Neutrophil (primary cell): Measurements from ENCODE around the gene PMEPA1.
"Not testable (repeated sequence)": the region's sequence is repeated elsewhere in the genome, so short reads cannot be mapped to it uniquely, and the experiment has no call there.

Experiments
- H3K27ac ChIP-seq: fragments of 200-600 bp; sonication (generic); 2 replicates; pipeline ENCODE4 v1.5.1; 2016; ENCODE audit warnings: mild to moderate bottlenecking, moderate library complexity
- H3K27me3 ChIP-seq: fragments of 200-600 bp; sonication (generic); 2 replicates; pipeline ENCODE4 v1.6.0; 2016; ENCODE audit warnings: mild to moderate bottlenecking
- H3K36me3 ChIP-seq: fragments of 200-600 bp; sonication (generic); 2 replicates; pipeline ENCODE4 v1.5.1; 2017
- H3K4me1 ChIP-seq, 2 experiments: fragments of 200-600 bp in 1 of 2; sonication (generic) in 1 of 2; 1 replicate in 1 of 2; 2 replicates in 1 of 2; pipeline versions ENCODE4 v1.5.1 to v1.6.1; 2013 to 2016; ENCODE audit warnings: low read depth in 1 of 2, low read length in 1 of 2, mild to moderate bottlenecking in 1 of 2, moderate library complexity in 1 of 2; ENCODE audit not compliant: control insufficient read depth in 1 of 2, insufficient read depth in 1 of 2
- H3K4me3 ChIP-seq, 2 experiments: fragments of 200-600 bp in 1 of 2; sonication (generic) in 1 of 2; 1 replicate in 1 of 2; 2 replicates in 1 of 2; pipeline ENCODE4 v1.5.1; 2013 to 2016; ENCODE audit warnings: low read depth in 1 of 2, low read length in 1 of 2, mild to moderate bottlenecking in 1 of 2, moderate library complexity in 1 of 2
- H3K9me3 ChIP-seq: fragments of 200-600 bp; sonication (generic); 2 replicates; pipeline ENCODE4 v1.5.1; 2016
- TF ChIP-seq, protein P1 (sequence below): fragments of 200-600 bp; sonication (generic); IDR thresholded peaks from 2 replicates; pipeline ENCODE4 v1.5.1; 2016; ENCODE audit warnings: antibody characterized with exemption

PMEPA1 gene

GRCh38 chr20:57638895-57639236 is 70.9 kb downstream of the PMEPA1 start:
- no peaks in the 10 kb centered on the region for H3K36me3 ChIP-seq
- no peak overlapping the region for H3K4me3 ChIP-seq
- H3K4me1 ChIP-seq, result no peaks in the 10 kb centered on the region
- no peaks in the 10 kb centered on the region for H3K9me3 ChIP-seq
- peaks cover 12% of the 10 kb centered on the region for H3K27me3 ChIP-seq
- TF ChIP-seq, protein P1, sequence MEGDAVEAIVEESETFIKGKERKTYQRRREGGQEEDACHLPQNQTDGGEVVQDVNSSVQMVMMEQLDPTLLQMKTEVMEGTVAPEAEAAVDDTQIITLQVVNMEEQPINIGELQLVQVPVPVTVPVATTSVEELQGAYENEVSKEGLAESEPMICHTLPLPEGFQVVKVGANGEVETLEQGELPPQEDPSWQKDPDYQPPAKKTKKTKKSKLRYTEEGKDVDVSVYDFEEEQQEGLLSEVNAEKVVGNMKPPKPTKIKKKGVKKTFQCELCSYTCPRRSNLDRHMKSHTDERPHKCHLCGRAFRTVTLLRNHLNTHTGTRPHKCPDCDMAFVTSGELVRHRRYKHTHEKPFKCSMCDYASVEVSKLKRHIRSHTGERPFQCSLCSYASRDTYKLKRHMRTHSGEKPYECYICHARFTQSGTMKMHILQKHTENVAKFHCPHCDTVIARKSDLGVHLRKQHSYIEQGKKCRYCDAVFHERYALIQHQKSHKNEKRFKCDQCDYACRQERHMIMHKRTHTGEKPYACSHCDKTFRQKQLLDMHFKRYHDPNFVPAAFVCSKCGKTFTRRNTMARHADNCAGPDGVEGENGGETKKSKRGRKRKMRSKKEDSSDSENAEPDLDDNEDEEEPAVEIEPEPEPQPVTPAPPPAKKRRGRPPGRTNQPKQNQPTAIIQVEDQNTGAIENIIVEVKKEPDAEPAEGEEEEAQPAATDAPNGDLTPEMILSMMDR, result no peak
- H3K27ac ChIP-seq, result no peak overlapping the region

DNA sequence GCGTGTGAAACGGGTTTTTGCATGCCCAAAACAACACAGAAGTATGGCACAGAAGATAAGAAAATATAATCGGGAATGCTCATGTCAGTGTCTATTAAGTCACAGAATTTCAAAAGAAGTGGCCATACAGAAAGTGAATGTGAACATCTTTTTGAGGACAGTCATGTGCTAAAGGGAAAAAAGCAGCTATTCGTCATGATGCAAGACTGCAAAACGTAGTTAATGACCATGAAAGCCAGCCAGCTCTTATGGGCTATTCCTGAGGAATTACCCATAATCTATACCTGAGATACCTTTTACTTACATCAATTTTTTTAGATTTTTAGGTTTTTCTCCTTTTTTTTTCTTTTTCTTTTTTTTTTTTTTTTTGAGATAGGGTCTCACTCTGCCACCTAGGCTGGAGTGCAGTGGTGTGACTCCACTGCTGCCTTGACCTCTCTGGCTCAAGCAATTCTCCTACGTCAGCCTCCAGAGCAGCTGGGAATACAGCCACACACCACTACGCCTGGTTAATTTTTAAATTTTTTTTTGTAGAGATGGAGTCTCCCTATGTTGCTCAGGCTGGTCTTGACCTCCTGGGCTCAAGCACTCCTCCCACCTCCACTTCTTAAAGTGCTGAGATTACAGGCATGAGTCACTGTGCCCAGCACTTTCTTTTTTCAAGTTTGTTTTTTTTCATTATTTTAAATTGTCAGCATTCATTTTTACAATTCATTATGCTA is 71.5 kb downstream of the PMEPA1 start:
- Histone ChIP-seq H3K27ac (no peak overlapping the region), H3K27me3 (peaks cover 12% of the 10 kb centered on the region), H3K36me3 (no peaks in the 10 kb centered on the region), H3K4me1 (no peaks in the 10 kb centered on the region), H3K4me3 (no peak overlapping the region), H3K9me3 (no peaks in the 10 kb centered on the region)
- TF ChIP-seq, protein P1, result no peak

DNA sequence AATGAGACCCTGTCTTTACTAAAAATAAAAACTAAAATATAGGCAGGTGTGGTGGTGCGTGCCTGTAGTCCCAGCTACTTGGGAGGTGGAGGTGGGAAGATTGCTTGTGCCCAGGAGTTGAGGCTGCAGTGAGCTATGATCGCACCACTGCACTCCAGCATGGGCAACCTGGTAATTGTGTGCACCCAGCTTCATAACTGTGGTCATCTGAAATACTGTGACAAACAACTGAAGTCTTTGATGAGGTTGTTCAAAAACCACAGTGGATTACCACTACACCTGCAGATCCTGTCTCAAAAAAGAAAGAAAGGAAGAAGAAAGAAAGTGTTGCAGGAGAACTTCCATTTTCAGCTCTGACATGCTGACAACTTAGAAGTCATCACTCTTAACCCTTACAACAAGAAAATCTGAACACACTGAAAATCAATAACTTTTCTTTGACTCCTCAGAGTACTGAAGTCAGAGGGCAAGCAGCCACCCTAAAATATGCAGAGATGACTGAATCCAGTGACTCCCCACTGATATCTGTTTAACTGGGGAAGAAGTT is 75.8 kb downstream of the PMEPA1 start:
- Histone ChIP-seq H3K27ac (no peak overlapping the region), H3K36me3 (no peaks in the 10 kb centered on the region), H3K9me3 (no peaks in the 10 kb centered on the region), H3K4me3 (no peak overlapping the region), H3K4me1 (peaks cover 14 to 16% of the 10 kb centered on the region in 2 experiments), H3K27me3 (peaks cover 26% of the 10 kb centered on the region)
- TF ChIP-seq, protein P1, result no peak

DNA sequence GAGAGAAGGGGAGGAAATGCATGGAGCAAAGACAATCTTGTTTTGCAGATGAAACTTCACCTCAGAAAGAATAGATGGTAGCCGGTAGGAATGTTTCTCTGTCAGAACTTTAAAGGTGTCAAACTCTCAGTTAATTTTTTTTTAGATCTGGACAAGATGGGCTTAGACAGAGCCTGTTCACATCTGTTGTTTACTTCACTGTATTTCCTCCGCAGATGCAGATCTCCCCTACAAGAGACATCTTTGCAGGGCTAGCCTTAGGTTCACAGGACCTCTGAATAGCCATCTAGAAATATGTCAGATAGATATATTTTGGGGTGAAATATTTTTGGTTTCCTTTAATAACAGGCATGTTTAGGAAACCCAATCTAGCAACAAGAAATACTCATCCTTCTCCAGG is 77.5 kb downstream of the PMEPA1 start:
- TF ChIP-seq, protein P1, result no peak
- Histone ChIP-seq H3K9me3 (no peaks in the 10 kb centered on the region), H3K4me3 (no peak overlapping the region), H3K27me3 (peaks cover 26% of the 10 kb centered on the region), H3K27ac (no peak overlapping the region), H3K4me1 (peaks cover 31 to 33% of the 10 kb centered on the region in 2 experiments), H3K36me3 (no peaks in the 10 kb centered on the region)

DNA sequence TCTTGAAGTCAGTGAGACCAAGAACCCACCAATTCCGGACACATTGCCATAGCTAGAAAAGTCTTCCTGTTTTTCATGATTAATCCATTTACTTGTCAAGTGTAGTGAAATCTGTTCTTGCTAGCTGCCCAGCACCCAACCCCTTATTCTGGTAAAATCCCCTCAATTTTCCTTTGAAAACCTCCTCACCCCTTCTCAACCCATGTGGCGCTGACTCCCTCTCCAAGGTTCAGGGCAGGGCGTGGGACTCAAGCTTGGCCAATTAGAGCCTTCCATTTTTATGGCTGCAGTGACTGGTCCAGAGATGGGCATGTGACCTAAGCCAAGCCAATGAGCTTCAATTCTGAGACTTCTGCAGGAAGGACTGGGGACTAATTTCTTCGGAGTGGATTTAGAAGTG is 79.8 kb downstream of the PMEPA1 start:
- peaks cover 26% of the 10 kb centered on the region for H3K27me3 ChIP-seq
- peak overlapping the region; percentile 97 for H3K27ac ChIP-seq
- TF ChIP-seq, protein P1, result no peak
- H3K4me1 ChIP-seq, result peaks cover 38 to 44% of the 10 kb centered on the region in 2 experiments
- no peaks in the 10 kb centered on the region for H3K9me3 ChIP-seq
- no peaks in the 10 kb centered on the region for H3K36me3 ChIP-seq
- H3K4me3 ChIP-seq, result peak overlapping the region; percentile 58 to 66

- H3K36me3 ChIP-seq, H3K9me3 ChIP-seq: not testable (repeated sequence)
- peaks cover 21% of the 10 kb centered on the region for H3K27me3 ChIP-seq
- H3K27ac ChIP-seq, result peak overlapping the region; percentile 97
- H3K4me1 ChIP-seq, result peaks cover 38 to 44% of the 10 kb centered on the region in 2 experiments
- peak overlapping the region; percentile 58 to 66 for H3K4me3 ChIP-seq
Measured at GRCh38 chr20:57629491-57629901, 80.3 kb downstream of the PMEPA1 start.

DNA sequence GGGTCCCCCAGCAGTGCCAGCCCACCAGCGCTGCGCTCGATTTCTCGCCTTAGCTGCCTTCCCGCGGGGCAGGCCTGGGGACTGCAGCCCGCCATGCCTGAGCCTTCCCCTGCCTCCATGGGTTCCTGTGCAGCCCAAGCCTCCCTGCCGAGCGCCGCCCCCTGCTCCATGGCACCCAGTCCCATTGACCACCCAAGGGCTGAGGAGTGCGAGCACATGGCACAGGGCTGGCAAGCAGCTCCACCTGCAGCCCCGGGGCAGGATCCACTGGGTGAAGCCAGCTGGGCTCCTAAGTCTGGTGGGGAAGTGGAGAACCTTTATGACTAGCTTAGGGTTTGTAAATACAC is 80.9 kb downstream of the PMEPA1 start:
- H3K9me3 ChIP-seq, H3K36me3 ChIP-seq: not testable (repeated sequence)
- H3K4me1 ChIP-seq, result peaks cover 38 to 44% of the 10 kb centered on the region in 2 experiments
- peaks cover 15% of the 10 kb centered on the region for H3K27me3 ChIP-seq
- H3K27ac ChIP-seq, result peak overlapping the region; percentile 97
- peak overlapping the region; percentile 58 to 66 for H3K4me3 ChIP-seq
